GM21367 (cell line): ENCODE data around the gene A1BG.

Experiments used
- ATAC-seq: cut with Tn5 transposase; IDR thresholded peaks from one replicate; pipeline ENCODE4 v1.9.1; 2021; ENCODE audit not compliant: unreplicated experiment

The A1BG gene

DNA sequence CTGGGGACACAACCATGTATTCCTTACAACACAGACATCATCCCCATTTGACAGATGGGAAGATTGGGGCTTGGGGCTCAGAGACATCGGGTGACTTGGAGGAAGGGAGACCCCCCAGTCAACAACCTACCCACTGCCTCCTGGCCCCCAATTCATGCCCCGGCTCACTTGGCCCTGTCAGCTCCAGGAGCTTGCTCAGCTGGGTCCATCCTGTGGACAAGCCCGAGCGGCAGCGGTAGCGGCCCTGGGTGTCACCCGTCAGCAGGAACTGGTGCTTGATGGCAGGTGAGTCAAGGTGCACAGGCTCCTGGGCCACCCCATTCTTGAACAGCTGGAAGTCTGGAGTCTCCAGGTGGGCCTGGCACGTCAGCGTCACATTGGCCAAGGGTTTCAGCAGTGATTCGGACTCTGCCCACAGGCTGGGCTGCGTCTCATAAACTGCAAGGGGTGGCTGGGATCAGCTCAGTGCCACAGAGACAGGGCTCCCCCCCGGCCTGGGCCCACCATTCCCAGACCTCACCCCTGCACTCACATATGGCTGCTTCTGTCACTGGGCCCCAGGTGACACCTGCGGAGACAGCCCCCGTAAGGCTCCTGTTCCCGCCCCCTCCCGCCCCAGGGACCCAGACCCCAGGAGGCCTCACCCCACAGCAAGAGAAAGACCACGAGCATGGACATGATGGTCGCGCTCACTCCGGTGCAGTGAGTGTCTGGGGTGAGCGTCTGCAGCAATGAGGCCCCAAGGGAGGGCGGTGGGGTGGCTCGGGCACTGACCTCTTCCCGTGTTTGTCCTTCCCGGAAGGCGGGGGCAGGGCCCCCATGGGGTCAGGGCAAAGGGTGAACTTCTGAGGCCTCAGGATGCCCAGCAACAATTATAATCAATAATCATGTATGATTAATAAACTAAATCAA, at the start of gene A1BG:
Gene A1BG, minus strand, starts transcription at position 733 of the 912 bp plus-strand sequence. Its CDS starts 55 bp downstream, at position 678.
- ATAC-seq, result no peak

DNA sequence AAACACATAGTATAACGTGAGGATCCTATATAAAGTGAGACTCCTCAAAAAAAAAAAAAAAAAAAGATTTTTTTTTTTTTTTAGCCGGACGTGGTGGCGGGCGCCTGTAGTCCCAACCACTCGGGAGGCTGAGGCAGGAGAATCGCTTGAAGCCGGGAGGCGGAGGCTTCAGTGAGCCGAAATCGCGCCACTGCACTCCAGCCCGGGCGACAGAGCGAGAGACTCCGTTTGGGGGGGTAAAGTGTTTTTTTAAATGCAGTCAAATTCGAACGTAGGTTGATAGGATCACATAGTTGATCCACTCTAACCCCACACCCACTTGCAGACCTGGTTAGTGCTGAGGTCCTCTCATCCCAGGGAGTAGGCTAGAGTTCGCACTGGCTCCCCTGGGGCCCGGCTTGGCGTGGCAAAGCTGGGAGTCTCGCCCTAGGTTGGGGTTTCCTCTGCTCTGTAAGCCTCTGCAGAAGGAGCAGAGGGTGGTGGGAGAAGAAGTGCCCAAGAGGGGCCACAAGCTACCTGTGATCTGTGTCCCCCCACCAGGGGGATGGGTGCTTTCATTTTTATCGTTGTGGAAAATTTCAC, 48.6 kb upstream of the A1BG start:
- no peak for ATAC-seq

DNA sequence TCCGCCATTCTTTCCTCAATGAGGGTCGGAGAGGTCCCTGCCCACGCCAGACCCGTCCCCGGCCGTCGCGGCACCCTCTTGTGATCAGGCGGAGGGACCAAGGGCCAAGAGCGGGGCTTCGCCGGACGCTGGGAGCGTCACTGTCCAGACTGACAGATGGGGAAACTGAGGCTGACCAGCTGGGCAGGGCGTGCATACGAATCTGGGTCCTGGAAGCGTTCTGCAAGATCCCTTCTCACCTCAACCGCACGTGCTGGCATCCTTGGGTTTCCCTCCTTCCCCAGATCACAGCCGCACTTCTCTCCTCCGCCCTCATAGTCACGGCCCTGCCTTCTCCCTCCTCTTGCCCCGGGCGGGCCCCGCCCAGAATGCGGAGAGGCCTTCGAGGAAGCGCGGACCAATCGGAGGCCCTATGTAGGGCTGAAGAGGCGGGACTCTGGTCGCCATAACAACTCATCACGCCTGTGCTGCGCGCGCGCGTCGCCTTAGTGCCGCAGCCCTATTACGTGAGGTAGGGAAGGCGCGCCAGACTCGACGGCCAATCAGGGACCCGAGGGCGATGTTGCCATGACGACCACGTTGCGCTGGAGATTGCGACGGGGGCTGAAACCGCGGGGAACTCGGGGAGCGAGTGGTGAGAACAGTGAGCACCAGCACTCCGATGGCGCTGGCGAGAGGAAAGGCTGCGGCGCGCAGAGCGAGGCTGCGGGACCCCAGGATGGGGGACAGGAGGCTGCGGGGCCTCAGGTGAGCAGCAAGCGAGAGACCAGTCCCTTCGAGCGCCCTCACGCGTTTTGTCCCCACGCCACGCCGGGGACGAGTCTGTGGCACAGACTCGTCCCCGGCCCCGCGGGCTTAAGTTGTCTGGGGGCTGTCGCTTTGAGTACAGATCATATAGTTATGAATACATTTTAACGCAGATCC, 47.9 kb upstream of the A1BG start:
- peak; percentile 91 for ATAC-seq

DNA sequence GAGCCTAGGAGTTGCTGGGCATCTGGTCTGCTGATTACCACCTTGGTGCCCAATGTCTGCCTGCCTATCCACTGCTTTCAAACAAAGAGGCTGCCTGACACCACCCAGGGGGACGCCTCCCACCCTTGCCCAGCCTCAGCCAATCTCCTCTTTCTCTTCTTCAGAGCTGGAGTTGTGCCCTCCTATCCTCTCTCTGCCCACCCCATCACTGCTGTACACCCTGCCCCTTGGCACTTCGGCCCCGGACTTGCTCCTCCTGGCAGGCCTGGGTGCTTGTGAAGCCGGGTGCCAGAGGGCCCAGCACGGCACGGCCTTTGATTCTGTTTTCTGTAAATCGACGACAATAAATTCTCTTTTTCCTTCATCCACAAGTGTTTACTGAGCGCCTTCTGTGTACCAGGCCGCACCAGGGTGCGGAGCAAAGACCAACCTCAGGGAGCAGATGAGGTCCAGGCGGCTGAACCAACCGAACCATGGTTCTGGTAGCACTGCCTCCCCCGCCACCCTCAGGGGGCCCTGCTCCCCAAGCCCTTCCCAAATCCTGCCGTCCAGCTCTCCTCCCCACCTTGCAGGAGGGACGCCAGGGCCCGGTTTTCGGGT, 47.1 kb upstream of the A1BG start:
- no peak for ATAC-seq

DNA sequence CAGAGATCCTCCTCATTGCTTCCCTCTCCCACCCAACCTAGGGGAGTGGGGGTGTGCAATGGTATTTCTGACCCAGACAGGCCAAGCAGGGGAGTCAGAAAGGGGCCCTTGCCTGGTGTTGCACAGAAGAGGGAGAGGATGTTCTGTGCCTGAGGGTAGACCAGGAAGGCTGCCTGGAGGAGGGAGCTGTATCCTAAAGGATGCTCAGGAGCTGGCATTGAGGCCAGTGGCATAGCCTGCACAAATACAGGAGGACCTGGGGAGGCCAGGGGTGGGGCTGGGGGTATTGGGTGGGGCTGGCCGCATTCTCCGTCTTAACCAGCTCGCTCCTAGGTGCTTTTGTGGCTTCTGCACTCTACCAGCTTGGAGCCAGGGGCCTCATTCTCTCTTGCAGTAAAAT, 46.6 kb upstream of the A1BG start:
- no peak for ATAC-seq

GRCh38 chr19:58398545-58398944, 45.3 kb upstream of the A1BG start:
- ATAC-seq, result no peak

DNA sequence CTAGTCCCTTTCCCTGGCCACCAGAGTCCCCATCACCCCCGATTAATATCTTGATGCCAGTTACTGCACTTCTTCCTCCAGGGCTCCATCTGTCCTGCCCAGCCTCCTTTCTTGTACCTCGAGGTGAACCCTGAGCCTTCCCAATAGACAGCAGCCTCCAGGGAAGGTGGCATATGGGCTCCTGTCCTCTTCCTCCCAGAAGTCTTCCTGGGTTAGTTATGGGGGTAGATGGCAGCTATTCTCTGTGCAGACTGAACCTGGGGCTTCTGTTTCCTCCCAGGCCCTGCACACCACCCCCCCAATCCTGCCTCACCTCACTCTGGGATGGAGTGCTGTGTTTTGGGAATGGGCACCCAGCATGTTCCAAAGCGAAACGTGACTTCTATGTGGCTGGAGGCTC, 44.8 kb upstream of the A1BG start:
- ATAC-seq, result no peak

DNA sequence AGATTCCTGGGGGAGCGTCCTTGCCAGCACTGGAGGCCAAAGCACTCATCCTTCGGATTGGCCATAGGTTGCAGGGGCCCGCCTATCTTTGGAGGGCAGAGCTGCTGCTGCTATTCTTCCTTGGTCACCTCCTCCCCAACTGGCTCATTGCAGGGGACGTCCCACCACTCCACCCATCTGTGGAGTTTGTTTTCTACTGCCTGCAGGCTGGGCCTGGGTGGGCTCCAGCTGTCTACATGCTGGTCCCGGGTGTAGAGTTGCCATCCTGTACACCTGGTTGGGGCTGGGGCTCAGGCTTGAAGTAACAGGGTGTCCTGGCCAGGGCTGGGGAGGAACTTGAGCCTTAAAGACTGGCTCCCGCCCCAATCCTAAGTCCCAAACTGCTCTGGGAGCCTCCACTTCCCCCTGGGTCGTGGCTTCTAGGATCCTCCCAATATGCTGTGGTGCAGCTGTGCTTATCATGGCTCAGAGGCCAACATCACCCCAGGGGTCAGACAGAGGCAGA, 44.3 kb upstream of the A1BG start:
- no peak for ATAC-seq

GRCh38 chr19:58396691-58397532, 43.6 kb upstream of the A1BG start:
- ATAC-seq, result no peak

DNA sequence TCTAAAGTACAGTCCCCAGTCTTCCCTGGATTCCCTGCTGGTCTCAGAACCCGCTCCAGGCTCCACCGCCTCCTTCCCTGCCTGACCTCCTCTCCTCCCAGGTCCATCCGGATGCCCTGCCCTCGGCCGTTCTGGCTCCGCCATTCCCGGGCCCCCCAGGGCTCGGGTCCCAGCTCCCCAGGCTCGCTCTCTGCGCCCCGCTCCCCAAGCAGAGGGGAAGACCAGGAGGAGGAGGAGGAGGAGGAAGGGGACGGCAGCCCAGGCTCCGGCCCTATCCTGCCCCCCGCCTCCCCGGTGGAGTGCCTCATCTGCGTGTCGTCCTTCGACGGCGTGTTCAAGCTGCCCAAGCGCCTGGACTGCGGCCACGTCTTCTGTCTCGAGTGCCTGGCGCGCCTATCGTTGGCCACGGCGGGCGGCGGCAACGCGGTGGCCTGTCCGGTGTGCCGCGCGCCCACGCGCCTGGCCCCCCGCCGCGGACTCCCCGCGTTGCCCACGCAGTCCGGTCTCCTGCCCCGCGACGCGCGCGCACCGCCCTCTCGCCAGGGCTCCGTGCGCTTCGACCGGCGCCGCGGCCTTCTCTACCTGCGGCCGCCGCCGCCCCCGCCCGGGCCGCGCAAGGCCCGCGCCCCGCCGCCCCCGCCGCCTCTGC, 42.8 kb upstream of the A1BG start:
- ATAC-seq, result no peak

DNA sequence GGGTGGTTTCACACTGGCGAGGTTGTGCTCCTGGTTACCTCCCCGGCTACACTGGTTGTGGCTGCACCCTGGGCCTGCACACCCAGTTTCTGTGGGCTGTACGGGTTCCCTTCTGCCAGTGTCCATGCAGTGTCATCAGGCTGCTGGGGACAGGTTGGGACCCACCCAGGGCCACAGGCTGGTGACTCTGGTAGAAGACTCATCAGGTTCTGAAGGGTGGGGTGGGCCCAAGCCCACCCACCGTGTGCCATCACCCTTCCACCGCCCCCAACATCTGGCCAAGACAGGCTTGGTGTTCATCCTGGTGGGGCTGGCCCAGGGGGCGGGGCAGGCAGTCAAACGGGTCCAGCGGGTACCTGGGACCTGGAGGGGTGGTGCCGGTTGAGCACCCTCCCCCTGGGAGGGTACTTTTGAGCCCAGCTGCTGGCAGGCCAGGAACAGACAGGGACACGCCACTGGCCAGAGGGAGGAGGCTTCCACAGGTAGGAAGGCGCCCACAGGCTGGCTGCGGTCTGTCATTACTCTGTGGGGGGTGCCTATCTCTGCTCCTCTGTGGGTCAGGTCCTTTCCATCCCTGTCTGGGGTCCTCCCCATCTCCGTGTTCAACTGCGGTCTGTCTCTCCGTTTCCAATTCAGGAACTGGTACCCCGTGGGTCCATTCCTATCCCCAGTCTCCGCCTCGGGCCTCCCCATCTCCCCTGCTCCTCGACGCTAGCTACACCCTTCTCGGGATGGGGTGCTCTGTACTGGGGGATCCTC, 42.1 kb upstream of the A1BG start, which contains the start of gene RNF225:
Gene RNF225, plus strand, starts transcription at position 437 of the 759 bp plus-strand sequence. CDS start 434 bp downstream, outside the sequence.
- ATAC-seq, result no peak

DNA sequence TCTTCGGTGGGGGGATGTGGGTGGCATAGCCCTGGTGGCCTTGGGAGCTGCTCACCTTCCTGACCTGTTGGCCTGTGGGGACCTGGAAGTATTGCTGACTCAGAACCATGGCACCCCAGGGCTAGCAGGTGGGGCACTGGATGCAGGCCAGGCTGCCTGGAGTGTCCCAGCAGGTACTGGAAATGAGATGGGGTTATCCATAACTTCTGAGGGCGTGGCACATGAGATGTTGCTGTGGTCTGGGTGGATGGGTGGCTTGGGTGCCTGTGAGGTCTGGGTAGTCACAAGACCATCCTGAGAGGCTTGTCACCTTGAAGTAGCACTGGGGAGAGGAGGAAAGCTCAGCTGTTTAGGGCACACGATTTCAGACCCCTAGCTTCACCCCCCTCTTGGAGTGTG, 41.5 kb upstream of the A1BG start:
- no peak for ATAC-seq

GRCh38 chr19:58393725-58394033, 40.4 kb upstream of the A1BG start:
- no peak for ATAC-seq

DNA sequence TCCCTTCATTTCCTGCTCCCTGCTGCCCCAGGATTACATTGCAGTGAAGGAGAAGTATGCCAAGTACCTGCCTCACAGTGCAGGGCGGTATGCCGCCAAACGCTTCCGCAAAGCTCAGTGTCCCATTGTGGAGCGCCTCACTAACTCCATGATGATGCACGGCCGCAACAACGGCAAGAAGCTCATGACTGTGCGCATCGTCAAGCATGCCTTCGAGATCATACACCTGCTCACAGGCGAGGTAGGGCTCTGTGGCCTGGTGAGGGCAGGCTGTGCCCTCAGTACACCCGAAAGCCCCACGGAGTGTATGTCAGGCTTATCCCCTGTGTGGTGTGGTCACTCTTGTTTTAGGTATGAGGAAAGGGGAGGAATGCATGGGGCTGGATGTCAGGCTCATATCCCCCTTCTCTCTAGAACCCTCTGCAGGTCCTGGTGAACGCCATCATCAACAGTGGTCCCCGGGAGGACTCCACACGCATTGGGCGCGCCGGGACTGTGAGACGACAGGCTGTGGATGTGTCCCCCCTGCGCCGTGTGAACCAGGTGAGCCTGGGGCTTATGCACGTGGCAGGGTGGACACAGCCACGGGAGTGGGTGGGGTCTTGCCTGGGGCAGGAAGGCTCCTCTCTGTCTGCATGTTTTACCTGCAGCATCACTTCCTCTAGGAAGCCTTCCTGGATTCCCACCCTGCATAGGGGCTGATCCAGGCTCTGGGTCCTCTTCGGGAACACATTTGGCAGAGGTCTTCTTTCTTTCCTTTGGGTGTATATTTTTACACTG, 39.8 kb upstream of the A1BG start:
- no peak for ATAC-seq

DNA sequence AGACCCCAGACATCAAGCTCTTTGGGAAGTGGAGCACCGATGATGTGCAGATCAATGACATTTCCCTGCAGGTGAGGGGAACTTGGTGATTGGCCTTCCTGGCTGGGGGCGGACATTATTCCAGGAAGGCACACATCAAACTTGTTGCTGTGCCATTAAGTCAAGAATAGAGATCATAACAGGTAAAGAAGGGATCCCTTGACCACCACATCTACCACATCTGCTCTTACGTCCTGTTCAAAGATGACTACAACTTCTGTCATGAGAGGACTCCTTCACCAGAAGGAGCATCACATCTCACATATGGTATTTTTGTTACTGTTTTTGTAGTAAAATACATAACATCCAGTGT, 34.9 kb upstream of the A1BG start:
- no peak for ATAC-seq

- ATAC-seq, result no peak
Measured at GRCh38 chr19:58387338-58388174, 34.3 kb upstream of the A1BG start.
